A549 (cell line): ENCODE measurements around the gene WFDC12. TPM values are rescaled to one million over a fixed set of nuclear protein-coding genes. Genes with fewer than 3 reads are reported as not detected.

Experiments used
- polyA plus RNA-seq, 4 experiments: library from polyadenylated mRNA; depleted of rRNA in 3 of 4; stranded (reverse); fragments of >200 nt; fragmentation: RNase III in 1 of 4; extraction: RNeasy Plus Mini Kit Qiagen cat#74134 plus additional on column Dnase treatment in 1 of 4; gene quantifications; 2 replicates in 3 of 4; 3 replicates in 1 of 4; pipeline ENCODE4 v1.2.3, GENCODE V29; 2011 to 2017

The WFDC12 gene
- polyA plus RNA-seq, 2 of the 4 experiments (the other 2 are of a cell fraction), result not detected

Other genes with a start within 250 kb of the WFDC12 start
- gene YWHAB, start 238.8 kb downstream of the WFDC12 start, polyA plus RNA-seq (2011; rRNA removed), result 163 and 174 TPM in 2 replicates
- 204 to 213 TPM (median 205 TPM) in 3 replicates for gene YWHAB, start 238.8 kb downstream of the WFDC12 start, polyA plus RNA-seq (2017; fragmentation: RNase III; extraction: RNeasy Plus Mini Kit Qiagen cat#74134 plus additional on column Dnase treatment)
- gene PABPC1L, start 214.4 kb downstream of the WFDC12 start, polyA plus RNA-seq (2011; rRNA removed), result 72.7 and 73.1 TPM in 2 replicates
- 35.1 to 45.4 TPM (median 37.1 TPM) in 3 replicates for gene PABPC1L, start 214.4 kb downstream of the WFDC12 start, polyA plus RNA-seq (2017; fragmentation: RNase III; extraction: RNeasy Plus Mini Kit Qiagen cat#74134 plus additional on column Dnase treatment)
- 23.4 and 29.8 TPM in 2 replicates for gene TOMM34, start 164.1 kb downstream of the WFDC12 start, polyA plus RNA-seq (2011; rRNA removed)
- 30.0 to 32.1 TPM (median 30.8 TPM) in 3 replicates for gene TOMM34, start 164.1 kb downstream of the WFDC12 start, polyA plus RNA-seq (2017; fragmentation: RNase III; extraction: RNeasy Plus Mini Kit Qiagen cat#74134 plus additional on column Dnase treatment)
- 27.8 and 34.5 TPM in 2 replicates for gene STK4, start 158.0 kb downstream of the WFDC12 start, polyA plus RNA-seq (2011; rRNA removed)
- 14.5 to 14.6 TPM (median 14.5 TPM) in 3 replicates for gene STK4, start 158.0 kb downstream of the WFDC12 start, polyA plus RNA-seq (2017; fragmentation: RNase III; extraction: RNeasy Plus Mini Kit Qiagen cat#74134 plus additional on column Dnase treatment)
- gene KCNS1, start 23.3 kb downstream of the WFDC12 start, polyA plus RNA-seq (2011; rRNA removed), result not detected in 2 replicates
- gene KCNS1, start 23.3 kb downstream of the WFDC12 start, polyA plus RNA-seq (2017; fragmentation: RNase III; extraction: RNeasy Plus Mini Kit Qiagen cat#74134 plus additional on column Dnase treatment), result not detected in 3 replicates
- gene WFDC5, start 9.3 kb downstream of the WFDC12 start, polyA plus RNA-seq (2011; rRNA removed), result not detected in 2 replicates
- gene WFDC5, start 9.3 kb downstream of the WFDC12 start, polyA plus RNA-seq (2017; fragmentation: RNase III; extraction: RNeasy Plus Mini Kit Qiagen cat#74134 plus additional on column Dnase treatment), result not detected in 3 replicates
- 0.35 and 1.1 TPM in 2 replicates for gene PI3, start 50.4 kb upstream of the WFDC12 start, polyA plus RNA-seq (2011; rRNA removed)
- 0.18 to 0.39 TPM in 2 of 3 replicates, not detected in the other for gene PI3, start 50.4 kb upstream of the WFDC12 start, polyA plus RNA-seq (2017; fragmentation: RNase III; extraction: RNeasy Plus Mini Kit Qiagen cat#74134 plus additional on column Dnase treatment)
- not detected in 2 replicates for gene SEMG1, start 82.6 kb upstream of the WFDC12 start, polyA plus RNA-seq (2011; rRNA removed)
- gene SEMG1, start 82.6 kb upstream of the WFDC12 start, polyA plus RNA-seq (2017; fragmentation: RNase III; extraction: RNeasy Plus Mini Kit Qiagen cat#74134 plus additional on column Dnase treatment), result not detected in 3 replicates
- not detected in 2 replicates for gene SEMG2, start 96.9 kb upstream of the WFDC12 start, polyA plus RNA-seq (2011; rRNA removed)
- not detected in 3 replicates for gene SEMG2, start 96.9 kb upstream of the WFDC12 start, polyA plus RNA-seq (2017; fragmentation: RNase III; extraction: RNeasy Plus Mini Kit Qiagen cat#74134 plus additional on column Dnase treatment)
- gene SLPI, start 130.1 kb upstream of the WFDC12 start, polyA plus RNA-seq (2011; rRNA removed), result 27.0 and 59.1 TPM in 2 replicates
- 3.7 to 4.5 TPM (median 3.7 TPM) in 3 replicates for gene SLPI, start 130.1 kb upstream of the WFDC12 start, polyA plus RNA-seq (2017; fragmentation: RNase III; extraction: RNeasy Plus Mini Kit Qiagen cat#74134 plus additional on column Dnase treatment)
- gene RBPJL, start 182.4 kb upstream of the WFDC12 start, polyA plus RNA-seq (2011; rRNA removed), result not detected in 2 replicates
- gene RBPJL, start 182.4 kb upstream of the WFDC12 start, polyA plus RNA-seq (2017; fragmentation: RNase III; extraction: RNeasy Plus Mini Kit Qiagen cat#74134 plus additional on column Dnase treatment), result not detected in 3 replicates
- gene MATN4, start 183.8 kb upstream of the WFDC12 start, polyA plus RNA-seq (2011; rRNA removed), result 0.04 TPM in 1 of 2 replicates, not detected in the other
- gene MATN4, start 183.8 kb upstream of the WFDC12 start, polyA plus RNA-seq (2017; fragmentation: RNase III; extraction: RNeasy Plus Mini Kit Qiagen cat#74134 plus additional on column Dnase treatment), result 0.05 to 0.08 TPM (median 0.05 TPM) in 3 replicates
- 27.4 and 29.0 TPM in 2 replicates for gene SDC4, start 224.0 kb upstream of the WFDC12 start, polyA plus RNA-seq (2011; rRNA removed)
- 35.6 to 40.2 TPM (median 39.2 TPM) in 3 replicates for gene SDC4, start 224.0 kb upstream of the WFDC12 start, polyA plus RNA-seq (2017; fragmentation: RNase III; extraction: RNeasy Plus Mini Kit Qiagen cat#74134 plus additional on column Dnase treatment)
- gene SYS1, start 238.7 kb upstream of the WFDC12 start, polyA plus RNA-seq (2011; rRNA removed), result 27.6 and 30.5 TPM in 2 replicates
- gene SYS1, start 238.7 kb upstream of the WFDC12 start, polyA plus RNA-seq (2017; fragmentation: RNase III; extraction: RNeasy Plus Mini Kit Qiagen cat#74134 plus additional on column Dnase treatment), result 20.2 to 20.5 TPM (median 20.2 TPM) in 3 replicates